MV-4-11 (cell line): ENCODE measurements around the gene MISP.
A peak's percentile ranks its signal among the peaks of the same experiment; 100 is the strongest.

Experiments
- DNase-seq: peaks from one replicate; lab custom pipeline; 2025; lab: John Stamatoyannopoulos, UW

MISP gene

DNA sequence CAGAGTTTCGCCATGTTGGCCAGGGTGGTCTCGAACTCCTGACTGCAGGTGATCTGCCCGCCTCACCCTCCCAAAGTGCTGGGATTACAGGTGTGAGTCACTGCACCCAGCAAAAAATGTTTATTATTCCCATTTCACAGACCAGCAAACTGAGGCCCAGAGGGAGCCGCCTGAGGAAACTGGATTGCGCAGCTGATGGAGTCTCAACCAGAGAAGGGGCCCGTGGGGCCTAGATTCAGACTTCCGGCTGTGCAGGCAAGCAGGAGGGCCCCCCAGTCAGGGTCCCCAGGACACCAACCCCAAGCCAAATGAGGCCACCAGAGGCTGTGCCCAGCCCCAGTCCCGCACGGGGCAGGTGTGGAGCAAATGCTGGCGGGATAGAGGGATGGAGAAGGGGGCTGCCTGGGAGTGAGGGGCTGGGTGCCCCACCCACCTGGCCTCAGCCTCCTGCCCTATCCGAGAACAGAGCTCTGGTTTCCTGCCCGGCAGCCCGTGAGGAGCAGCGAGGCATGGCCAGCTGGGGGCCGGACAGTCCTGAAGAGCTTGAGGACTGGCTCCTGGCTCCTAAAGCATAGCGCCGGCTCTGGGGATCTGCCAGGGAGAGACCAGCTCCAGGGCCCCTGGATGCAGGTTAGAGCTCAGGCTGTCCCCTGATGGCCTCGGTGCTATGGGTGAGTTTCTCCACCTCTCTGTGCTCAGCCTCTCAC is 22.0 kb downstream of the MISP start:
- DNase-seq: no peak

DNA sequence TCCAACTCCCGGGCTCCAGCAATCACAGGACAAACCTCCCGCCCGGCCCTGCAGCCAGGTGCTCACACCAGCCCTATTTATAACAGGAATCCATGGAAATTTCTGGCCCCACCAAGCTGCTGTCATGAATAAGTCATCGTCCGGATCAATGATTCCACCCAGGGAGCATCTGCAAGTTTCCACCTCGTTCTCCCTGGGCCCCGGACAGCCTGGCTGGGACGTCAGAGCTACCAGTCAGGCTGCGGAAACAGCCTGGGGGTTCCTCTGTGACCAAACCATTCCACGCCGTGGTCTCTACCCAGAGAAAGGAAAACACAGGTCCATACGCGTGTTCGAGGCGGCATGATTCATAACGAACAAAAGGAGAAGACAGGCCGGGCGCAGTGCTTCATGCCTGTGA is 25.6 kb downstream of the MISP start:
- DNase-seq: no peak

- peak; percentile 46 for DNase-seq
These were observed 28.2 kb downstream of the MISP start for GRCh38 chr19:778910-779653.

DNA sequence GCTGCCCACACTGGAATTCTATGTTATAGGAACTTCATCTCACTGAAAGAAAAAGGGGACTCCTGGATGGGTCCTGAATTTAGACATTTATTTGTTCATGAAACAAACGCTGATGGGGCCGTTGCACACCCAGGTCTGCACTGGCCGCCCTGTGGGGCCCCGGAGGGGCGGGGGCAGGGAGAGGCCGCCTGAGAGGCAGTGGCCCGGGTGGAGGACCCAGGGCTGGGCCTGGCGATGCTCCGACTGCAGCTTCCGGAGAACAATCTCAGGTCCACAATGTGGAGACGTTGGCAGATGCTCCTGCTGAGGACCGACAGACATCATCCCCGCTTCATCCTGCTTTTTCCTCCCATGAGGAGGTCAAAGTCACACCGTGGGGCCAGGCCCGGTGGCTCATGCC is 30.0 kb downstream of the MISP start:
- no peak for DNase-seq

GRCh38 chr19:781800-782184 is 30.9 kb downstream of the MISP start:
- DNase-seq: no peak

DNA sequence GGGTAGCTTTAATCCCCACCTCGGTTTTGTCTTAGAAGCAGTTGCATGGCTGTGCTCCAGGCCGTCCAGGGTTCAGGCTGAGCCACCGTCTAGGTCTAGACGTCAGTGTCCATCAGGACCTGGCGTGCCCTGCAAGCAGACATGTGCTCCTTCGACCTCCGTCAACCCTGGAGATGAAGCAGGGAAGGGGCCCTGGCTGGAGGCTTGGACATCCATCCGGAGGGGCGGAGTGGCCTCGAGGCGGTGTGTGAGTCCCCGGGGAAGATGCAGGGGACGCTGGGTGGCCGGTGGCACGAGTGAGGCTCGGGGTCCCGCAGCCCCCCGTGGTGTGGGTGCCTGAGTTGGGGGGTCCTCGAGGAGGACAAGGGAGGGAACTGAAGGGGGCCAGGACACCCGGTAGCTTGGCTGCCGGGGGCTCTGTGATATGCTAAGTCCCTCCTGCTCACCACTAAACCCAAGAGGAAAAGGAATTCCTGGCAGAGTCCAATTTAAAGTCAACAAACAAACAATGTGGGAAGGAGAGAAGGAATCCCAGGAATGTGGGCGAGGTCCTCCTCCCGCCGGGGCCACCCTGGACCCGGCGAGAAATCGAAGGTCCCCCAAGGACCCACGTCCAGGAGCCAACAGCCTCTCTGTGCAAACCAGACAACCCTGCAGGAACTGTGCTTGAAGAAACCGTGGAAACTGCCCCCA is 31.4 kb downstream of the MISP start:
- no peak for DNase-seq

DNA sequence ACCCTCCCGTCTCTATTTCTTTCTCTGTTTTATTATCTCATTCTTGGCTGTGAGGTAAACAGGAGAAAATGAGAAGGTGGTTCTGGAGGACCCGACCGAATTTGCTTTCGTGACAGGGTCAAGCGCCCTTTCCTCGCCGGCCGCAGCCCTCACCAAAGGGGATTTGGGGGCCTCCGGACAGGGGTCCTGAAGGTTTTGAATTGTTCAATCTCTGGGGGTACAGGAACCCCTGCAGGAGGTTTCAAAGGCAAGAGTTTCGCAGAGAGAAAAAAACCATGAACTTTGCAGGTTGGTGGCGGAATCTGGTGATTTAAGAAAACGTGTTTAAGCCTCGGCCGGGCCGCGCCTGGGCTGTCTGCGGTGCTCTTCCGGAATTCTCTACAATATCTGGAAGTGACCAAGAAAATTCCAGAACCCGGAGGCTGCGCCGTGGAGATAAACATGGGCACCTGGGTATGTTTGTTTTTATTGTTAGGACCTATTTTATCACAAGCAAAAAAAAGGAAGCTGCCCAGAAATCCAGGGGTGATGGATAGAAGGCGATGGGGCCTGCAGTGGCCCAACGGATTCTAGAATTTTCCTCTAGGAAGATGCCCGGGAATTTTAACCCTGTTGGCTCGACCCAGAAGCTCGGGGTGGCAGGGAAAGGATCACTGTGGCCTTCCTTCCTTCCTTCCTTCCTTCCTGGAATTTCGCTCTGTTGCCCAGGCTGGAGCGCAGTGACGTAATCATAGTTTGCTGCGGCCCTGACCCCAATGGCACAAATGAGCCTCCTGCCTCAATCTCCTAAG is 32.2 kb downstream of the MISP start:
- DNase-seq: no peak

DNA sequence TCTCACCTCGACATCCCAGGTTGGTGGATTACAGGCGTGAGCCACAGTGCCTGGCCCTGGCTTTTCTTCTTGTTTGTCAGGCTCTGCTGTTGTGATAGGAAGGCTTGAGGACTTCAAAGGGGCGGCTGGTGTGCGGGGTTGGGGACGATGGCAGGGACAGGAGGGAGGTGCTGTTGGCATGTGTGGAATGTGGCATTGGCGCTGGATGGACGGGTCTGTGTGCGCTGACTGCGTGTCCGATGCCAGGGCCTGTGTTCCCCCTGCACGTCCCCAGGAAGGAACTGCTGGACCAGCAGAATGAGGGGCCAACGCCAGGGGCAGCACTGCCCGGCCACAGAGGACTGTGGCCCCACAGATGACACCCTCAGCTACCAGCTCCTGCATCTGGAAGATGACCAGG is 33.6 kb downstream of the MISP start:
- no peak for DNase-seq

DNA sequence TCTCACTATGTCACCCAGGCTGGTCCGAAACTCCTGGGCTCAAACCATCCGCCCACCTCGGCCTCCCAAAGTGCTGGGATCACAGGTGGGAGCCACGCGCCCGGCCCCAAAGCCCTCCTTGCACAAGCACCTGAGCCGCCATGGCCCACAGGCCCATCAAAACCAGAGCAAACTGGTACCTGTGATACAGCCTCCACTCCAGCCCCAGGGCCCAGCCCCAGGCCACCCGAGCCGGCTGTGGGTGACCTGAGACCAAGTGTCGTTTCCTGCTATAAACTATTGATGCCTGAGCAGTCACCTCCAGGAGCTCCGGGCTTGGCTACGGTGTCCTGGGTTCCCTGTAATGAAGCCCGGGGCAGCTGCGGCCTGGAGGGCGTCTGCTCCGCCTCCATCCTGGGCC is 36.6 kb downstream of the MISP start:
- no peak for DNase-seq

DNA sequence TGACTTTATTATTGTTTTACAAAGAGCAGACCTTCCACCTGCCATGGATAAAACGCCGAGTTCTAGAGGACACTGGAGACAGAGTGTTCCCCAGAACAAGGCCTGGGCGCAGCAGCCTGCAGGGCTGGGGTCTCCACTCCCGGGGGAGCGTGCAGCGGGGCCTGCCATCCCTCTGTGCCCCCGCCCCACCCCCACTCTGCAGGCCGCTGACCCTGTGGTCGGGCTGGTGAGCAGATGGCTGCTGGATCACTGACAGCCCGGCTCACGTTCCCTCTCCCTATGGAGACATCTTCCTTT is 37.7 kb downstream of the MISP start:
- DNase-seq: no peak

DNA sequence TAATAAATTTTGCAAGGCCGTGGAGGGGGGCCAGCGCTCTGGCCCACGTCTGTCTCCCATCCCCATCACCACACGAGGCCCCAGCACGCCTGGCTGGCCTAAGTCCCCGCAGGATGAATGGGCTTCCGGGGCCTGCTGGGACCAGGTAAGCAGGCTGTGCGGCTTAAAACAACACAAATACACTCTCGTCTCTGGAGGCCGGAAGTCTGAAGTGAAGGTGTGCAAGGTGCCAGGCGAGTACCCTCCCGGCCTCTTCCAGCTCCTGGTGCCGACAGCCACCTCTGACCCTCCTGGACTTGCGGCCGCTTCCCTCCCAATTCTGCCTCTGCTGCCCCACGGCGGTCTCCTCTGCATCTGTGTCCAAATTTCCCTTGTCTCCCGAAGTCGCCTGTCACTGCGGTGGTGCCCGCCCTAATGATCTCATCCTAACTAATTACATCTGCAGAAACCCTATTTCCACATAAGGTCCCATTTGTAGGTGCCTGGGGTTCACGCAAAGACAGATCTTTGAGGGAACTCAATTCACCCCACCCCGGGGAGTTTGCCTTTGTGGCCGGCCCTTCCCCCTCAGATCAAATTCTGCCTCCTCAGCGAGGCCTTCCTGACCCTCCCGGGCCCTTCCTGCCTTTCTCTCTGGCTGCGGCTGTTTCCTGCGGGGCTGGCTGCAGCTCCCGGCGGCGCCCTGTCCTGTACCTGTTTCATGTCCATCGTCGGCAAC is 38.2 kb downstream of the MISP start:
- DNase-seq: no peak

- DNase-seq: no peak
These were observed 38.8 kb downstream of the MISP start for GRCh38 chr19:789701-790060.

GRCh38 chr19:791007-791566 is 40.2 kb downstream of the MISP start:
- no peak for DNase-seq

- DNase-seq: no peak
These were observed 40.8 kb downstream of the MISP start for GRCh38 chr19:791567-792305.

GRCh38 chr19:792306-792885 is 41.5 kb downstream of the MISP start:
- no peak for DNase-seq

DNA sequence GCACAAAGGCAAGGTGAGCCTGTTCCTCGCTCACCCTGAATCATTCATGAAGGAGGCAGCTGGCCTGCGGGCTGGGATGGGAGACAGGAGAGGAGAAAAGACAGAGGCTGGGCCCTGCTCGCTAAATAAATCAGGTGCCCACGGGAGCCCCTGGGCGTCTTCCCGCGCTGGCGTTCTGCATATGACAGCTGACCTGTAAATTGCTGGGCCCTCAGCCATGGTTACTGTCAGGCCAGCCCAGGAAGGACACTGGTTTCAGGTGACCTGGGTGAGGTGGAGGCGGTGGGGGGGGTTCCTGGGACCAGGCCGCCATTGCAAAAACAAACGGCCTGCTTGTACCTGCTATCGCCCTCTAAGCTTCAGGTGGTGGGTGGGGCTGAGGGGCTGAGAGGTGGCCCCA is 42.9 kb downstream of the MISP start:
- no peak for DNase-seq

GRCh38 chr19:795073-795611 is 44.2 kb downstream of the MISP start:
- no peak for DNase-seq

GRCh38 chr19:795691-796581 is 45.0 kb downstream of the MISP start:
- no peak for DNase-seq
